Panc1 (cell line): ENCODE measurements around the gene RPL12.

Experiments
- CTCF ChIP-seq: fragments of 450-650 bp; IDR thresholded peaks from 2 replicates; pipeline ENCODE4 v1.5.1; 2017; ENCODE audit warnings: mild to moderate bottlenecking
- POLR2AphosphoS5 ChIP-seq: IDR thresholded peaks from 2 replicates; pipeline ENCODE4 v1.6.1; 2012; ENCODE audit warnings: mild to moderate bottlenecking, low read depth, low read length, moderate library complexity
- TF ChIP-seq, protein P1 (sequence below), 2 experiments: IDR thresholded peaks; 2 replicates each; pipeline ENCODE4 v1.6.1; 2011 to 2012; ENCODE audit warnings: low read depth in 2 of 2, control low read depth in 1 of 2, low read length in 1 of 2, mild to moderate bottlenecking in 1 of 2, moderate library complexity in 1 of 2; ENCODE audit not compliant: insufficient read depth in 1 of 2

DNA sequence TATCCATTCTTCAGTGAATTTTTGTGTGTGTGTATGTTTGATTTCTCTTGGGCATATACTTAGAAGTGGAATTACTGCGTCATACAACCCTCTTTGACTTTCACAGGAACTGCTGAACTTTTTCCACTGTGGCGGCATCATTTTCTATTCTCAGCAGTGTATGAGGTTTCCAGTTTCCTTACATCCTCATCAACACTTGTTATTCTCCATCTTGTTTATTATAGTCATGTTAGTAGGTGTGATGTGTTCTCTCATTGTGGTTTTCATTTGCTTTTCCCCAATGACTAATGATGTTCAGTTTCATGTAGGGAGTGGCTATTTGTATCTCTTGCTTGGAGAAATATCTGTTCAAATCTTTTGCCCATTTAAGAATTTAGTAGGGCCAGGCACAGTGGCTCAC, 24.4 kb downstream of the RPL12 start:
- no peak for TF ChIP-seq POLR2AphosphoS5
- TF ChIP-seq, protein P1, sequence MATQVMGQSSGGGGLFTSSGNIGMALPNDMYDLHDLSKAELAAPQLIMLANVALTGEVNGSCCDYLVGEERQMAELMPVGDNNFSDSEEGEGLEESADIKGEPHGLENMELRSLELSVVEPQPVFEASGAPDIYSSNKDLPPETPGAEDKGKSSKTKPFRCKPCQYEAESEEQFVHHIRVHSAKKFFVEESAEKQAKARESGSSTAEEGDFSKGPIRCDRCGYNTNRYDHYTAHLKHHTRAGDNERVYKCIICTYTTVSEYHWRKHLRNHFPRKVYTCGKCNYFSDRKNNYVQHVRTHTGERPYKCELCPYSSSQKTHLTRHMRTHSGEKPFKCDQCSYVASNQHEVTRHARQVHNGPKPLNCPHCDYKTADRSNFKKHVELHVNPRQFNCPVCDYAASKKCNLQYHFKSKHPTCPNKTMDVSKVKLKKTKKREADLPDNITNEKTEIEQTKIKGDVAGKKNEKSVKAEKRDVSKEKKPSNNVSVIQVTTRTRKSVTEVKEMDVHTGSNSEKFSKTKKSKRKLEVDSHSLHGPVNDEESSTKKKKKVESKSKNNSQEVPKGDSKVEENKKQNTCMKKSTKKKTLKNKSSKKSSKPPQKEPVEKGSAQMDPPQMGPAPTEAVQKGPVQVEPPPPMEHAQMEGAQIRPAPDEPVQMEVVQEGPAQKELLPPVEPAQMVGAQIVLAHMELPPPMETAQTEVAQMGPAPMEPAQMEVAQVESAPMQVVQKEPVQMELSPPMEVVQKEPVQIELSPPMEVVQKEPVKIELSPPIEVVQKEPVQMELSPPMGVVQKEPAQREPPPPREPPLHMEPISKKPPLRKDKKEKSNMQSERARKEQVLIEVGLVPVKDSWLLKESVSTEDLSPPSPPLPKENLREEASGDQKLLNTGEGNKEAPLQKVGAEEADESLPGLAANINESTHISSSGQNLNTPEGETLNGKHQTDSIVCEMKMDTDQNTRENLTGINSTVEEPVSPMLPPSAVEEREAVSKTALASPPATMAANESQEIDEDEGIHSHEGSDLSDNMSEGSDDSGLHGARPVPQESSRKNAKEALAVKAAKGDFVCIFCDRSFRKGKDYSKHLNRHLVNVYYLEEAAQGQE (IDR thresholded peaks at IDR 0.05; ENCODE audit: insufficient read depth in 1 of 2, low read depth in 2 of 2, low read length in 1 of 2): no peak
- no peak for TF ChIP-seq CTCF
